GM19043 (cell line): ENCODE measurements around the gene ASCL3.
"Not testable (repeated sequence)": the region's sequence is repeated elsewhere in the genome, so short reads cannot be mapped to it uniquely, and the experiment has no call there.

Source experiments
- ATAC-seq: cut with Tn5 transposase; IDR thresholded peaks from one replicate; pipeline ENCODE4 v1.9.1; 2021; ENCODE audit warnings: low read depth; ENCODE audit not compliant: unreplicated experiment

The ASCL3 gene, protein sequence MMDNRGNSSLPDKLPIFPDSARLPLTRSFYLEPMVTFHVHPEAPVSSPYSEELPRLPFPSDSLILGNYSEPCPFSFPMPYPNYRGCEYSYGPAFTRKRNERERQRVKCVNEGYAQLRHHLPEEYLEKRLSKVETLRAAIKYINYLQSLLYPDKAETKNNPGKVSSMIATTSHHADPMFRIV

GRCh38 chr11:8942518-8943066 lies at the start of gene ASCL3:
Gene ASCL3, minus strand, starts transcription at chr11:8943016. Its CDS starts 4,855 bp downstream, at chr11:8938161.
- no peak for ATAC-seq

DNA sequence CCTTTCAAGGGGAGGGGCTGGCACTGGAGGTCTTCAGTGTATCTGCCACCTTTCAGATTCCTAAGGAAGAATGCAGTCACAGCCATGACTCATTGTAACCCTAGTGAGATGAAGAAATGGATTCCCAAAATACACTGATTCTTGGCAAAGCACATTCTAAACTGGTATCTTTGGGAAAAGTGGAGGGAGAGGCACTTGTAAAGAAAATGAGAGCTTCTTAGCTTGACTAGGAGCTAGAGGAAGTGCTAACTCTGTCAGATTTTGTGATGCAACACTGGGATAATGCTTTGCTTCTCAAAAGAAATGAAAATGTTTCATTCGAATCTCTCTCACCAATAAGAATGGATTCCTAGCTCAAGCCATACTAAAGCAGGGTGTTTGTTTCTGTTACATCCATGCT lies 46.6 kb upstream of the ASCL3 start:
- ATAC-seq = no peak

- no peak for ATAC-seq
Observed at GRCh38 chr11:8988329-8989234, 45.8 kb upstream of the ASCL3 start.

DNA sequence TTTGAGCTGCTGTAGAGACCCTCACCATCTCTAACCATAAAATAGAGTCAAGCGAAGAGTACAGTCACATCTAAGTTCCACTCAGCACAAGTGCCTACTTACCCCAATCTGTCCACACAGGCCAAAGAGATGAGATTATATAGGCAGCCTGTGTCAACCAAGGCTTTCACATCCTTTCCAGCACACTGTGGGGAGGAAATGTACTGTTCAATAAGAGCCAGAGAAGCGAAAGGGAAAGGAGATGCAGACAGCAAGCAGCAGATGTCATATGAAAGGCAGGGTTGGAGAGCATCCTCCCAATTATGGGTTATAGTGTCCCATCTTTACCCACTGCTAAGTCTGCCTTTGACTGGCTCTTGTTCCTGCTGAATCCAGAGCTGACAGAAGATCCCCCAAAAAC lies 44.6 kb upstream of the ASCL3 start:
- no peak for ATAC-seq

GRCh38 chr11:8986772-8987171 lies 44.0 kb upstream of the ASCL3 start:
- not testable (repeated sequence) for ATAC-seq

DNA sequence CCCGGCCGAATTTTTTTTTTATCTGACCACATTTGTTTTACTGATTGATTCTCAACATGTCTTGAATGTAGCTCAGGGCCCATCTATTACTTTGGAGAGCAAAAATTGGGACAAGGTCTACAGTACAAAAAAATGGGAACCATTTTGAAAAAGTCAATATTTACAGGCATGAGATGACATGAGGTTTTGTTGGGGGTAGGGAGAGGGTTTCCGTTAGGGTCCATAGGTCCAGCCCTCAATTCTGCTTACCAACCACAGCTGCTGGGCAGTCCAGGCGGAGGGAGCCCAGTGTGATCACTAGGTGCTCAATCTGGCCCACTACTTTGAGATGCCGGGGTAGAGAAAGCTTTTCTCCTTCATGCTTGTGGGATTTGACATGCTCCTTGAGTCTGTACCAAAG lies 42.6 kb upstream of the ASCL3 start:
- ATAC-seq = no peak

GRCh38 chr11:8983552-8983951 lies 40.7 kb upstream of the ASCL3 start:
- ATAC-seq = no peak

GRCh38 chr11:8980485-8980884 lies 37.7 kb upstream of the ASCL3 start:
- ATAC-seq = no peak

DNA sequence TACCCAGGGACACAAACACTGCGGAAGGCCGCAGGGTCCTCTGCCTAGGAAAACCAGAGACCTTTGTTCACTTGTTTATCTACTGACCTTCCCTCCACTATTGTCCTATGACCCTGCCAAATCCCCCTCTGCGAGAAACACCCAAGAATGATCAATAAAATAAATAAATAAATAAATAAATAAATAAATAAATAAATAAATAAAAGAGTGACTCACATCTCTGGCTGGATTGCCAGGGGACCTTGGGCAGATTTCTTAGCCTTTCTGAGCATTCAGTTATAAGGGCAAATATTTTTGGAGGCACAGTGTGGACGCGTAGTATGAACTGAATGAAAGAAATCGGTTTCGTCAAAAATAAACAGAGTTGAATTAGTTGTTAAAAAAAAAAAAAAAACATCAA lies 36.5 kb upstream of the ASCL3 start:
- ATAC-seq = not testable (repeated sequence)

DNA sequence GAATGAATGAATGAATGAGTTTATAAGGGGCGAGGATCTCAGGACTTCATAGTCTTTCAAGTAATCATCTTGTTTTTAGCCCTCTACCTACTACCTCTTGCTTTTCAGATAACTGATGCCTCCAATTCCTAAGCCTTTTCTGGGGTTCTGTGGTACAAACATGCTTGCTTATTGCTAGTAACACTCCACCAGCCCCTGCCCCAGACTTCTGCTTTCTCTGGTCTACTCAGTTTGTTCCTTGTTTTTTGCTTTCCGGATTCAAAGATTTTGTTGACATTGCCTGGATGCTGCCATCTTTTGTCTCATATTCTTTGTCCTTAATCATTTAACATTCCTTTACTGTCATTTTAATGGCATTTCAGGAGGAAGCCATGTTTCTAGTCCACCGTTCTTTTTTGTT lies 30.3 kb upstream of the ASCL3 start:
- no peak for ATAC-seq

DNA sequence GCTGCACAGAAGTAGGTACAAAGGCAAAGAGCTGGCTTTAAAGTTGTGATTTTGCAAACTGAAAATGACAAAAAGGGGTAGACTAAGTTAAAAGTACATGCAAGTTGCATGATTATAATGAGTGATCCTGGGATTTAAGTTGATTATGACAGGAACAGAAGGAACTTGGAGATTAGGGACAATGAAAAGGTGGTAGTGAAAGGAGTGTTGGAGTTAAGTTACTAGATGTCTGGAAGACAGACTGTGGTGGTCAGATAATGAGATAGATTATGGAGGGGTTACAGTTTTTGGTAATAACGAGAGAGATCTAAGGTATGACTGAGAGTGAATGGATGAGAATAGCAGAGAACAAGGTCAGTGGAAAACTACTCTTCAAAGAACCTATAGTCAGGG lies 29.1 kb upstream of the ASCL3 start:
- no peak for ATAC-seq

- ATAC-seq = no peak
Observed at GRCh38 chr11:8971196-8971923, 28.5 kb upstream of the ASCL3 start.

DNA sequence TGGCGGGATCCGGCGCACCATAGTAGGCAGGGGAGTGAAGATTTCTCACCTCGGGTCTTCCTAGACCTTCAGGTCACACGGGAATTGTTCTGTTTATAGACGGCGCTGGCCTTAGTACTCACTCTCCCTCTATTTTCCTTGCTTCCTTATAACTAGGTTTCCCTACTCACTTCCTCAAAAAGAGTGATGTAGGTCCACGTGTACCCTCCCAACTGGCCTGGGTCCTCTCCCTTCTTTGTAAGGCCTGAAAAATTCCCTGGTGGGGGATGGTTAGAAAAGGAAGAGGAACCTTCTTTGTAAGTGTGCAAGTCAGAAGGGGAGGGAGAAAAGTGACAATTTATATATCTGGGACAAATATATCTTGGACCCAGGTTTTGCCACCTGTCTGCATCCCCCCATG lies 24.4 kb upstream of the ASCL3 start:
- ATAC-seq = no peak

GRCh38 chr11:8964324-8965320 lies 21.8 kb upstream of the ASCL3 start, which contains the start of gene TMEM9B:
Gene TMEM9B, minus strand, starts transcription at chr11:8964442. Its CDS starts 129 bp downstream, at chr11:8964313.
- ATAC-seq = peak; percentile 76

DNA sequence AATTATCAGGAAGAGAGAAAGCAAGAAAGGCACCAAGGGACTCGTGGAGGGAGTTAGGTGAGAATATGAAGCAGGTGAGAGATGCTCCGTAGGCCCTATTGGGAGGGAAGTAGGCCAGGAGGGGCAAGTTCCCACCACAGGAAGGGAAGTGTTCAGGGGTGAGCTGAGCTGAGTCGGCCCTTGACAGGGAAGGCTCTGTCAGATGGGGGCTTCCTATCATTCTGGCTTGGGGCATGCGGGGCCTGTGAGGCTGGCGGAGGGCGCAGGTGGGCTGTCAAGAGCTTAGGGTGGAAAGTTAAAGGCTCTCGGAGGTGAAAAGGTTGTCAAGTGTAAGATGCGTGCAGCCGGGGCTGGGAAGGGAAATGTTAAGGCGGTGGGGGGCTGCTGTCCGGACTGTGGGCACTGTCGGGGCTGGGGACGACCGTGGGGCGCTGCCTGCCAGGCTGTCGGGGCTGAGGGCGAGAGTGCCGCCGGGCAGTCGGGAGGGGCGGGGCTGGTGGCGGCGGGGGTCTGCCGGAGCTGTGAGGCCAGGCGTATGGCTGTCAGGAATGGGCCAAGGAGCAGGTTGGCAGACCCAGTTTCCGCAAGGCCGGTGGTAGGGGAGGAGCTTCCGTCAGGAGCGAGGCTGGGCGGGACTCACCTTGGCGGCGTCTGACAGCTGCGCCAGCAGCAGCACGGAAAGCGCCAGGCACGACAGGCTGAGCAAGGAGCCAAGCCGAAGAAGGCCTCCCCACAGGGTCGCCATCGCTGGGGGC lies 20.9 kb upstream of the ASCL3 start:
- peak; percentile 59 for ATAC-seq

GRCh38 chr11:8962841-8963240 lies 20.0 kb upstream of the ASCL3 start:
- no peak for ATAC-seq

- no peak for ATAC-seq
Observed at GRCh38 chr11:8961401-8961800, 18.6 kb upstream of the ASCL3 start.

GRCh38 chr11:8959546-8960166 lies 16.8 kb upstream of the ASCL3 start:
- peak; percentile 35 for ATAC-seq

GRCh38 chr11:8956860-8957259 lies 14.0 kb upstream of the ASCL3 start:
- ATAC-seq = no peak
